HG03354 (cell line): Measurements from ENCODE around the gene DOCK3.
"Not testable (repeated sequence)": the region's sequence is repeated elsewhere in the genome, so short reads cannot be mapped to it uniquely, and the experiment has no call there.

ENCODE experiments used
- ATAC-seq: cut with Tn5 transposase; IDR thresholded peaks from one replicate; pipeline ENCODE4 v1.9.1; 2021; ENCODE audit warnings: mild to moderate bottlenecking; ENCODE audit not compliant: unreplicated experiment, poor library complexity, severe bottlenecking

DOCK3 gene

DNA sequence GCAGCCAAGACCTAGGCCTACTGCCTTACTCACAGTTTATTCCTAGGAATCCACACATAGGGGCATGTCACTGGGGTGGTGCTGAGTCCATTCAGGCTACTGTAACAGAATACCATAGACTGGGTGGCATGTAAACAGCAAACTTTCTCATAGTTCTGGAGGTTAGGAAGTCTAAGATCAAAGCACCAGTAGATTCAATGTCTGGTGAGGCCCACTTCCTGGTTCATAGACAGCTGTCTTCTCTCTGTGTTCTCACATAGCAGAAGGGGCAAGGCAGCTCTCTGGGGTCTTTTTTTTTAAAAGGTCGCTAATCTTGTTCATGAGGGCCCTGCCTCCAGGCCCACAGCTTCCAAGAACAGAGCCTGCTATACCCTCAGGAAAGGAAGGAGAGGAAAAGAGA, 596.4 kb downstream of the DOCK3 start:
- no peak for ATAC-seq

- ATAC-seq, result no peak
Observed at GRCh38 chr3:51274052-51274451, 599.3 kb downstream of the DOCK3 start.

GRCh38 chr3:51275111-51275805, 600.5 kb downstream of the DOCK3 start:
- ATAC-seq, result no peak

DNA sequence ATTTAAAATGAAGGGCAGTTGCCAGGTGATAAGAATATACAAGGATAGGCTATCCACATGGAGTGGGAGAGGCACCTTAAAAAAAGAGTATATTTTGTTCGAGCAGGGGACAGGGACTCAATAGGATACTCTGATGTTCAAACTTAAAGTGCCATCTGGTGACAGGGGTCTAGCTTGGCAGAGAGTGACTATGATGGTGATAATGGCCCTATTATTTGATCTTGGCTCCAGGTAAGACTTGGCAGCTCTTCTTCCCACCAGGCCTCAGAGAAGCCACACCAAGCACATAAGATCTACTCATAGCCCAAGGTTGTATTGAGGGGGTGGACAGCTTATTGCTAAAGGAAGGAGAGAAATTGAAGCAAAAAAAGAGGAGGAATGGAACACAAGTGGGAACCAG, 601.3 kb downstream of the DOCK3 start:
- ATAC-seq, result no peak

GRCh38 chr3:51279448-51279847, 604.7 kb downstream of the DOCK3 start:
- ATAC-seq, result no peak

GRCh38 chr3:51280176-51280575, 605.4 kb downstream of the DOCK3 start:
- ATAC-seq, result no peak

- ATAC-seq, result no peak
Observed at GRCh38 chr3:51282931-51283330, 608.2 kb downstream of the DOCK3 start.

- no peak for ATAC-seq
Observed at GRCh38 chr3:51283421-51283820, 608.7 kb downstream of the DOCK3 start.

DNA sequence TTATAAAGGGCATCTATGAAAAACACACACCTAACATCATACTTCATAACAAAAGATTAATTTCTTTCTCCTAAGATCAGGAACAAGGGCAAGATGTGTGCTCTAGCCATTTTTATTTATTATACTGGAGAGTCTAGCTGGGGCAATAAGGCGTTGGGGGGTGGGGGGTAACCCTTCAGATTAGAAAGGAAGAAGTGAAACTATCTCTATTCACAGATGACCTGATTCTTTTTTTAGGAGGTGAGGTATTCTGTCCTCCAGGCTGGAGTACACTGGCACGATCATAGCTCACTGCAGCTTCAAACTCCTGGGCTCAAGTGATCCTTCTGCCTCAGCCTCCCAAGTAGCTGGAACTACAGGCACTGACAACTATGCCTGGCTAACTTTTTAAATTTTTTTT, 620.9 kb downstream of the DOCK3 start:
- peak; percentile 88 for ATAC-seq

GRCh38 chr3:51297333-51297732, 622.6 kb downstream of the DOCK3 start:
- no peak for ATAC-seq

DNA sequence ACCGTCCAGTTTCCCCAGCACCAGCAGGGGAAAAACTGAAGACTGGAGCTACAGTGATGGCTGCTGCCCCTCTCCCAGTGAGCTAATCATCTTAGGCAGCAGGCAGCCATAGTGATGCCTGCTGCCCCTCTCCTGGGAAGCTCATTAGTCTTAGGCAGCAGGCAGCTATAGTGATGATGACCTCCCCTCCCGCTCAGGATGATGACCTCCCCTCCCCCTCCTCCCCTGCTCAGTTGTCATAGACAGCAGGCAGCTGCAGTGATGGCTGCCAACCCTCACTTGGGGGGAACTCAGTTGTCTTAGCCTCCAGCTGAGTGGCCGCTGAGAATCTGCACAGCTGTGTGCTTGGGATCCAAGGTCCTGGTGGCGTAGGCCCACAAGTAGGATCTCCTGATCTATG, 629.5 kb downstream of the DOCK3 start:
- no peak for ATAC-seq

DNA sequence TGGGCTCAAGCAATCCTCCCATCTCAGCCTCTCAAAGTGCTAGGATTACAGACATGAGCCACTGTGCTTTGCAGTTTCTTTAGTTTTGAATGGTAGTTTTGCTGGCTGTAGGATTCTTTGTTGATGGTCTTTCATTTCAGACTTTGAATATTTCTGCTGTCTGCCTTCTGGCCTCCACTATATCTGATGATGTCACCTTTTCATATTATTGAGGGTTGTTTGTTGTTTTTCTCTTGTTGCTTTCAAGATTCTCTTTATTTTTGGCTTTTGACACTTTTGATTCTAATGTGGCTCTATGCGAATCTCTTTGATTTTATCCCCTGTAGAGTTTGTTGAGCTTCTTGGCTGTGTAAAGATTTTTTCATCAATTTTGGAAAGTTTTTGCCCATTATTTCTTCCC, 631.4 kb downstream of the DOCK3 start:
- ATAC-seq, result no peak

DNA sequence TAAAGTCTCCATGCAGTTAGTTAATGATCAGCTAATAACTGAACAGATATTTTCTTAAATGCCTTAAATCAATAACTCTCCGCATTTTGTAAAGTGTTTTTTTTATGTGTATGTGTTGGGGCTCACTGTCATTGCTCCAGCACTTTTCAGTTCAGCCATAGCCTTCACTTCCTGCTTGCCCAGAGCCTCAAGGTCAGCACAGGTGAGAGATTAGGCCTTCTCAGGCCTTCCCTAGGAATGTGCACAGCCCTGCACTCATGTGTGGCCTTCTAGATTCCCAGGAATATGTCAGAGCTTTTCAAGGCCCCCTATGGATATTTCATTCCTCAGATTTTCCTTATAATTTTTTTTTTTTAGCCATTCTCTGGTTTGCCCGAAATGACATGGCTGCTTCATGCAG, 632.7 kb downstream of the DOCK3 start:
- no peak for ATAC-seq

GRCh38 chr3:51307945-51308607, 633.3 kb downstream of the DOCK3 start:
- not testable (repeated sequence) for ATAC-seq

- no peak for ATAC-seq
Observed at GRCh38 chr3:51311055-51311454, 636.3 kb downstream of the DOCK3 start.

- no peak for ATAC-seq
Observed at GRCh38 chr3:51328206-51328605, 653.5 kb downstream of the DOCK3 start.

DNA sequence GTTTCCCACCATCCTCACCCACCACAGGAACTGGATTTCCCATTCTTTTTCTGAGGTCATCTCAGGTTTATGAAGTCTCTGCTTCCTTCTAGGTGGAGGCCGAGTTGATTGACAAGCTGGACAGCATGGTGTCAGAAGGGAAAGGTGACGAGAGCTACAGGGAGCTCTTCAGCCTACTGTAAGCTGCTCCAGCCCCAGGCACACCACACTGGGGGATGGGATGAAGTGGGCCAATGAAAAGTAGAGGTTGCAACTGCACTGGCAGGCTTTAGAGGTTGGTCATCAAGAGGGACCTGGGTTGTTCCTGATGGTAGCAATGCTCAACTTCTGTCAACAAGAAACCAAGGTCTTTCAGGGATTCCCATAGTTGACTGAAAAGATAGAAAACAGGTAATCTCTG, 655.3 kb downstream of the DOCK3 start:
- ATAC-seq, result no peak

GRCh38 chr3:51332156-51332555, 657.4 kb downstream of the DOCK3 start:
- ATAC-seq, result no peak

DNA sequence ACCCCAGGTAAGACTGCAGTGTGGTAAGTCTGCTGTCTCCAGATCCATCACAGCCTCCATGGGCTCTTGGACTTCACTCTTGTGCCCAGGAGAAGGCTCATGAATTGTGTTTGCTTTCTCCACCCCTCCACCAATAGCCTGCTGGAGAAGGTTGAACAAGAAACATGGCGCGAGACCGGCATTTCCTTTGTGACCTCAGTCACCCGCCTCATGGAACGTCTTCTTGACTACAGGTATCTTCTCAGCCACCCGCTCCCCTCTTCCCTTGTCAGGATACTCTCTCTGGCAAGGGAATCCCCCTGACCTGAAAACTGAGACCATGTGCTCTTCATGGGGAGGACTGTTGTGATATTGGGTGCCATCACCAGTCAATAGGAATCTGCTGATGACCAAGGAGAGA, 658.3 kb downstream of the DOCK3 start:
- ATAC-seq, result no peak

DNA sequence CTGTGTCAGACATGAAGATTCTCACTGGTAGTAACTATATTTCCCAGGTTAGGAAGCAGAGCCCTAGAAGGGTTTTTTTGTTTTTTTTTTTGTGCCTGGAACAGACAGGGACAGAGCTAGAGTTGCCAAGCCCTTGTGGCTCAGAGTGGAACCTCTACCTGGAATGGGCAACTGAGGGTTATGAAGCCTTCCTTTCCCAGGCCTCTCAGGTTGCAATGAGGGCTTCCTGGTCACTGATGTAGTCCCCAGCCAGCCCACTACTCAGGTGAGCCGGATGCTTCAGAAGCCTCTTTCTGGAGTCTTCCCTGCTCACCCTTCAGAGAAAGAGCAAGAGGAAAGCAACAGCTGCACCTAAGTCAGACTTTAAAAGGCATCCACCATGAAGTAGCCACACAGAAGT, 661.5 kb downstream of the DOCK3 start:
- ATAC-seq, result no peak

- ATAC-seq, result no peak
Observed at GRCh38 chr3:51337666-51338065, 662.9 kb downstream of the DOCK3 start.

DNA sequence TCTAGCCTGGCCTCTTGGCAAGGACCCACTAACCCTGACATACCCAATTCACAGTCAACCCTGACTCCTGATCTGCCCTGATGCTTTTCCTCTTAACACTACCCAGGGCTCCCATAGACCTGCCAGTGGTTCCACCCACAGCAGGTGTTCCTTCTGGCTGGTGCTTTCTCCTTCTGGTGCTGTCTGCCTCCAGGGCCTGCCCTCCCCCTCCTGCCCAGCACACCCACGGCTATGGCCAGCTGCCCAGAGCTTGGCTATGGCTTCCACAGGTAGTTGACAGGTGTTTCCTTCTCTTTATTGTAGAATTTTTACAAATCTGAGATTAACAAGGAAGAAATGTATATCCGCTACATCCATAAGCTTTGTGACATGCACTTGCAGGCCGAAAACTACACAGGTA, 663.9 kb downstream of the DOCK3 start:
- no peak for ATAC-seq
